K562 (cell line): Measurements from ENCODE around the gene DCUN1D1. TPM values are rescaled to one million over a fixed set of nuclear protein-coding genes. Genes with fewer than 3 reads are reported as not detected.

Experiments used
- CEBPB ChIP-seq: fragments of 450-650 bp; IDR thresholded peaks from 2 replicates; pipeline ENCODE4 v1.6.1; 2016; ENCODE audit warnings: missing genetic modification characterization, missing compliant biosample characterization
- FIP1L1 ChIP-seq: fragments of 200-400 bp; formaldehyde crosslinking; IDR thresholded peaks from 2 replicates; pipeline ENCODE4 v1.6.1; 2018; ENCODE audit warnings: mild to moderate bottlenecking, low read depth, low read length; ENCODE audit not compliant: poor library complexity, severe bottlenecking
- FOXK2 ChIP-seq, 2 experiments: fragments of 450-650 bp; IDR thresholded peaks in 1 of 2; conservative IDR thresholded peaks in 1 of 2; 2 replicates each; pipeline ENCODE4 v1.6.1; 2016; ENCODE audit warnings: low read depth in 2 of 2, mild to moderate bottlenecking in 1 of 2
- NEUROD1 ChIP-seq: fragments of 150-350 bp; IDR thresholded peaks from 2 replicates; pipeline ENCODE4 v1.6.1; 2014; ENCODE audit warnings: borderline replicate concordance, low read length, low read depth; ENCODE audit not compliant: partially characterized antibody
- POLR2B ChIP-seq: fragments of 450-650 bp; IDR thresholded peaks from 2 replicates; pipeline ENCODE4 v1.6.1; 2018; ENCODE audit warnings: low read depth; ENCODE audit not compliant: partially characterized antibody
- SREBF2 ChIP-seq: sonication (generic); formaldehyde crosslinking; IDR thresholded peaks from 2 replicates; pipeline ENCODE4 v1.4.0; 2020; ENCODE audit warnings: mild to moderate bottlenecking, missing genetic modification reagents
- ZNF140 ChIP-seq: fragments of 250-450 bp; sonication (Bioruptor Pico); IDR thresholded peaks from 2 replicates; pipeline ENCODE4 v1.8.0; 2021; ENCODE audit warnings: moderate library complexity, mild to moderate bottlenecking, inconsistent platforms
- polyA plus RNA-seq, 8 experiments: library from polyadenylated mRNA; depleted of rRNA in 4 of 8; stranded (reverse) in 5 of 8; unstranded in 3 of 8; fragments of >200 nt; fragmentation: Nextera tagmentation in 2 of 8; fragmentation: Illumina TruSeq in 1 of 8; extraction: Ambion mirVana in 2 of 8; extraction: Trizol in 1 of 8; gene quantifications; 2 replicates each; pipeline versions ENCODE4 v1.2.1 to v1.2.3, GENCODE V29; 2011 to 2014; ENCODE audit warnings: inconsistent platforms in 1 of 8, missing spikeins in 1 of 8
- total RNA-seq, 7 experiments: library from RNA; depleted of rRNA in 6 of 7; stranded (reverse); fragments of >200 nt in 6 of 7; fragmentation: Illumina TruSeq in 2 of 7; extraction: Trizol in 2 of 7; gene quantifications; 2 replicates each; pipeline versions ENCODE4 v1.2.1 to v1.2.3, GENCODE V29; 2011 to 2021; ENCODE audit warnings: low replicate concordance in 1 of 7
- TF ChIP-seq, protein P1 (sequence below): fragments of 450-650 bp; IDR thresholded peaks from 2 replicates; pipeline ENCODE4 v1.6.1; 2017; ENCODE audit warnings: antibody characterized with exemption, mild to moderate bottlenecking
- TF ChIP-seq, protein P2 (sequence below): fragments of 450-650 bp; IDR thresholded peaks from 2 replicates; pipeline ENCODE4 v1.6.1; 2014; ENCODE audit warnings: low read depth, mild to moderate bottlenecking, moderate library complexity, borderline replicate concordance
- TF ChIP-seq, protein P3 (sequence below), 2 experiments: fragments of 450-650 bp; conservative IDR thresholded peaks; 2 replicates each; pipeline ENCODE4 v1.6.1; 2017; ENCODE audit warnings: mild to moderate bottlenecking in 2 of 2, moderate library complexity in 2 of 2

DCUN1D1 gene
- total and polyA plus RNA-seq, 9 of the 15 experiments (the other 6 are each of a cell fraction or from before 2014, with no cell fraction given) = 11.4 to 46.8 (median 28.2) TPM

DNA sequence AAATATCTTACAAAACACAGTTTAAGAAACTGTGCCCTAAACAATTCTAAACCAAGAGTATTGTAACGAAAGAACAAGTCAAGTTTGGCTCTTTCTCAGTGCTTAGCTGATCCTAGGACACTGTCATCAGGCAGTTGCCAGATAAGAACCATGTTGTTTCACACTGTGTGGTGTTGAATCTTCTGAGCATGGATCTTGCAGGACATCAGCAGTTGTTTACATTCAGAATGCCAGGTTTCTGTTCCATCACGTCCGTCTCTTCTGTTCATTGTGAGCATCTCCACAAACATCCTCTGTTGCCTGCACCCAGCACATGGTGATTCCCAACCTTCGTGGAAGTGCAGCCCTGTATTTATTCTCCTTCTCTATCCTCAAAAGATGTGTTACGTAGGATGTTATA, 67.9 kb downstream of the DCUN1D1 start (continued):
- TF ChIP-seq, protein P1, sequence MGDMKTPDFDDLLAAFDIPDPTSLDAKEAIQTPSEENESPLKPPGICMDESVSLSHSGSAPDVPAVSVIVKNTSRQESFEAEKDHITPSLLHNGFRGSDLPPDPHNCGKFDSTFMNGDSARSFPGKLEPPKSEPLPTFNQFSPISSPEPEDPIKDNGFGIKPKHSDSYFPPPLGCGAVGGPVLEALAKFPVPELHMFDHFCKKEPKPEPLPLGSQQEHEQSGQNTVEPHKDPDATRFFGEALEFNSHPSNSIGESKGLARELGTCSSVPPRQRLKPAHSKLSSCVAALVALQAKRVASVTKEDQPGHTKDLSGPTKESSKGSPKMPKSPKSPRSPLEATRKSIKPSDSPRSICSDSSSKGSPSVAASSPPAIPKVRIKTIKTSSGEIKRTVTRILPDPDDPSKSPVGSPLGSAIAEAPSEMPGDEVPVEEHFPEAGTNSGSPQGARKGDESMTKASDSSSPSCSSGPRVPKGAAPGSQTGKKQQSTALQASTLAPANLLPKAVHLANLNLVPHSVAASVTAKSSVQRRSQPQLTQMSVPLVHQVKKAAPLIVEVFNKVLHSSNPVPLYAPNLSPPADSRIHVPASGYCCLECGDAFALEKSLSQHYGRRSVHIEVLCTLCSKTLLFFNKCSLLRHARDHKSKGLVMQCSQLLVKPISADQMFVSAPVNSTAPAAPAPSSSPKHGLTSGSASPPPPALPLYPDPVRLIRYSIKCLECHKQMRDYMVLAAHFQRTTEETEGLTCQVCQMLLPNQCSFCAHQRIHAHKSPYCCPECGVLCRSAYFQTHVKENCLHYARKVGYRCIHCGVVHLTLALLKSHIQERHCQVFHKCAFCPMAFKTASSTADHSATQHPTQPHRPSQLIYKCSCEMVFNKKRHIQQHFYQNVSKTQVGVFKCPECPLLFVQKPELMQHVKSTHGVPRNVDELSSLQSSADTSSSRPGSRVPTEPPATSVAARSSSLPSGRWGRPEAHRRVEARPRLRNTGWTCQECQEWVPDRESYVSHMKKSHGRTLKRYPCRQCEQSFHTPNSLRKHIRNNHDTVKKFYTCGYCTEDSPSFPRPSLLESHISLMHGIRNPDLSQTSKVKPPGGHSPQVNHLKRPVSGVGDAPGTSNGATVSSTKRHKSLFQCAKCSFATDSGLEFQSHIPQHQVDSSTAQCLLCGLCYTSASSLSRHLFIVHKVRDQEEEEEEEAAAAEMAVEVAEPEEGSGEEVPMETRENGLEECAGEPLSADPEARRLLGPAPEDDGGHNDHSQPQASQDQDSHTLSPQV = 0 out of 2 replicates have a peak, but pooled peaks have one; percentile 15
- no peak for TF ChIP-seq NEUROD1
- TF ChIP-seq POLR2B = no peak
- no peak for TF ChIP-seq CEBPB (tag)
- TF ChIP-seq, protein P2, sequence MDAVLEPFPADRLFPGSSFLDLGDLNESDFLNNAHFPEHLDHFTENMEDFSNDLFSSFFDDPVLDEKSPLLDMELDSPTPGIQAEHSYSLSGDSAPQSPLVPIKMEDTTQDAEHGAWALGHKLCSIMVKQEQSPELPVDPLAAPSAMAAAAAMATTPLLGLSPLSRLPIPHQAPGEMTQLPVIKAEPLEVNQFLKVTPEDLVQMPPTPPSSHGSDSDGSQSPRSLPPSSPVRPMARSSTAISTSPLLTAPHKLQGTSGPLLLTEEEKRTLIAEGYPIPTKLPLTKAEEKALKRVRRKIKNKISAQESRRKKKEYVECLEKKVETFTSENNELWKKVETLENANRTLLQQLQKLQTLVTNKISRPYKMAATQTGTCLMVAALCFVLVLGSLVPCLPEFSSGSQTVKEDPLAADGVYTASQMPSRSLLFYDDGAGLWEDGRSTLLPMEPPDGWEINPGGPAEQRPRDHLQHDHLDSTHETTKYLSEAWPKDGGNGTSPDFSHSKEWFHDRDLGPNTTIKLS = no peak
- TF ChIP-seq ZNF140 (CRISPR knock-in tag) = no peak
- TF ChIP-seq, protein P3, sequence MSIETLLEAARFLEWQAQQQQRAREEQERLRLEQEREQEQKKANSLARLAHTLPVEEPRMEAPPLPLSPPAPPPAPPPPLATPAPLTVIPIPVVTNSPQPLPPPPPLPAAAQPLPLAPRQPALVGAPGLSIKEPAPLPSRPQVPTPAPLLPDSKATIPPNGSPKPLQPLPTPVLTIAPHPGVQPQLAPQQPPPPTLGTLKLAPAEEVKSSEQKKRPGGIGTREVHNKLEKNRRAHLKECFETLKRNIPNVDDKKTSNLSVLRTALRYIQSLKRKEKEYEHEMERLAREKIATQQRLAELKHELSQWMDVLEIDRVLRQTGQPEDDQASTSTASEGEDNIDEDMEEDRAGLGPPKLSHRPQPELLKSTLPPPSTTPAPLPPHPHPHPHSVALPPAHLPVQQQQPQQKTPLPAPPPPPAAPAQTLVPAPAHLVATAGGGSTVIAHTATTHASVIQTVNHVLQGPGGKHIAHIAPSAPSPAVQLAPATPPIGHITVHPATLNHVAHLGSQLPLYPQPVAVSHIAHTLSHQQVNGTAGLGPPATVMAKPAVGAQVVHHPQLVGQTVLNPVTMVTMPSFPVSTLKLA (conservative IDR thresholded peaks at IDR 0.05) = 0 out of 4 replicates have a peak, but pooled peaks of 1 of the 2 experiments have one; percentile 14
- no peak for TF ChIP-seq SREBF2 (CRISPR knock-in tag)
- no peak for TF ChIP-seq FIP1L1
- TF ChIP-seq FOXK2 (conservative IDR thresholded peaks at IDR 0.05 in 1 of 2, IDR thresholded peaks at IDR 0.05 in 1 of 2; ENCODE audit: low read depth in 2 of 2) = peak; percentile 45 to 61; a peak in 3 of 4 replicates
